ENCODE measurements around the gene PBXIP1. TPM values are rescaled to one million over a fixed set of nuclear protein-coding genes. Genes with fewer than 3 reads are reported as not detected.

PBXIP1 gene
- total RNA-seq, 1 experiment from 2014 or later, result 26.5 TPM

- TF ChIP-seq PRDM15 (CRISPR knock-in tag; IDR thresholded peaks at IDR 0.05) (peak; percentile 92), ZNF219 (CRISPR knock-in tag; IDR thresholded peaks at IDR 0.05; ENCODE audit: borderline replicate concordance) (no peak)
Measured at GRCh38 chr1:154999571-155000410, 43.9 kb upstream of the PBXIP1 start (continued).

- H3K36me3 Mint-ChIP-seq, result no peaks in the 10 kb centered on the region
- H3K4me1 Mint-ChIP-seq, result peaks cover 17% of the 10 kb centered on the region
- ATAC-seq, result peak; percentile 11
- POLR2A ChIA-PET, result interaction anchor here (0.6 to 13.0 kb wide), 12 partner anchors 9 to 195 kb away, joined by 3 to 176 read pairs (median 7); partner anchors contain the start of genes ADAM15, CKS1B, FLAD1 and PBXIP1
- H3K27ac Mint-ChIP-seq, result peak overlapping the region; percentile 75; the same call in 1 of the 2 replicates
- CTCF ChIA-PET, result interaction anchor here (0.6 to 10.3 kb wide), 42 partner anchors 9 to 439 kb away, joined by 3 to 176 read pairs (median 5); partner anchors contain the start of genes ADAM15, EFNA3, EFNA4 and FLAD1
- peak; percentile 65 for TF ChIP-seq HMGXB4 (CRISPR knock-in tag; IDR thresholded peaks at IDR 0.05)
- 0 out of 2 replicates have a peak, but pooled peaks have one; percentile 4 for TF ChIP-seq ETV6 (CRISPR knock-in tag; IDR thresholded peaks at IDR 0.05)
- 0 out of 2 replicates have a peak, but pooled peaks have one; percentile 36 for TF ChIP-seq KAT7 (CRISPR knock-in tag; IDR thresholded peaks at IDR 0.05; ENCODE audit: borderline replicate concordance)
- TF ChIP-seq AFF4 (CRISPR knock-in tag; IDR thresholded peaks at IDR 0.05; ENCODE audit: borderline replicate concordance), result 0 out of 2 replicates have a peak, but pooled peaks have one; percentile 7
- TF ChIP-seq ZNF281 (CRISPR knock-in tag; IDR thresholded peaks at IDR 0.05), result no peak
- TF ChIP-seq E2F4 (CRISPR knock-in tag; IDR thresholded peaks at IDR 0.05; ENCODE audit: borderline replicate concordance, low read depth), result no peak
- no peak for TF ChIP-seq TCF7 (CRISPR knock-in tag; IDR thresholded peaks at IDR 0.05; ENCODE audit: low read depth)
- TF ChIP-seq OVOL2 (CRISPR knock-in tag; IDR thresholded peaks at IDR 0.05; ENCODE audit: borderline replicate concordance), result no peak
- 0 out of 2 replicates have a peak, but pooled peaks have one; percentile 39 for TF ChIP-seq FOXP1 (CRISPR knock-in tag; IDR thresholded peaks at IDR 0.05; ENCODE audit: borderline replicate concordance)
- peak; percentile 70; the same call in 1 of the 2 replicates for TF ChIP-seq CTCF (IDR thresholded peaks at IDR 0.05)
- peak; percentile 90 for DNase-seq (ENCODE audit: low spot score)
- no peaks in the 10 kb centered on the region; the same call in 1 of the 2 replicates for H3K27me3 Mint-ChIP-seq (ENCODE audit: low read depth)
- H3K9me3 Mint-ChIP-seq, result no peaks in the 10 kb centered on the region
- peak overlapping the region; percentile 88 for H3K4me3 Mint-ChIP-seq
Measured at GRCh38 chr1:154998818-154999570, 43.1 kb upstream of the PBXIP1 start.

Measured in WTC11 (cell line).